ENCODE data around the gene PRKAG1. TPM values are rescaled to one million over a fixed set of nuclear protein-coding genes. Genes with fewer than 3 reads are reported as not detected.

The PRKAG1 gene
- polyA plus RNA-seq, 1 donor from 2014 or later, result 71.0 TPM

DNA sequence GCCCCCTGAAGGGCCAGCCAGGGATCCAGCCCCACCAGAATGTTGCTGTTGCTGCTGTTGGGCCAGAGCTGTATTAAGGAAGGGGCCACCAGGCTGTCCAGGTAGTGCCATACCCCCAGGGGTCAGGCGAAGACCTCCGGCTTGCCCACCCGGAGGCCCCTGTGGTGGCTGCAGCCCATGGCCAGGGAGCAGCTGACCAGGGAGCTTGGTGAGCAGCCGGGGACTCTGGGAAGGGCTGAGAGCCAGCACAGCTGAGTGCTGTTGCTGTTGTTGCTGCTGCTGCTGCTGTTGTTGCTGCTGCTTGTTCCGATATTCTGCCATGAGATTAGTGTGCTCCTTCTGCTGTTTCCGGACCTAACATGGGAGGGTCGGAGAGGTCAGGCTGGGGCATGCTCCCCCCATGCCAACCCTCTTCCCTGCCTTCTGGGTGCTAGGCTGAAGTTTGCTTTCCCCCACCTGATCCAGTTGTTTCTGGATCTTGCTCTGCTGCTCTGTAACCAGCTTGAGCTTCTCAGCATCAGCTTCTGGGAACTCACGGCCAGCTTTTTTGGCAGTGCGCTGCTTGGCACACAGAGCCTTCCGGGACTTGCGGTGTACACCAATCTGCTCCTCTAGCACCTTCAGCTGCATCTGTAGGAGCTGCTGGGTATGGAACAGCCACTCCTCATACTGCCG, 15.2 kb upstream of the PRKAG1 start:
- no peaks in the 10 kb centered on the region for H3K9me3 ChIP-seq (ENCODE audit: low read length)
- H3K9ac ChIP-seq (ENCODE audit: low read length), result no peak overlapping the region
- H3K4me3 ChIP-seq (ENCODE audit: low read length), result no peak overlapping the region
- H3K27ac ChIP-seq (ENCODE audit: low read length), result no peak overlapping the region
- H3F3A ChIP-seq (ENCODE audit: insufficient read depth, low read length, poor library complexity, severe bottlenecking), result no peaks in the 10 kb centered on the region
- H4K20me1 ChIP-seq (ENCODE audit: insufficient read depth), result no peaks in the 10 kb centered on the region
- H3K27me3 ChIP-seq (ENCODE audit: insufficient read depth, low read depth, low read length), result no peaks in the 10 kb centered on the region
- no peak for TF ChIP-seq POLR2AphosphoS5 (IDR thresholded peaks at IDR 0.05)
- TF ChIP-seq, protein P1, sequence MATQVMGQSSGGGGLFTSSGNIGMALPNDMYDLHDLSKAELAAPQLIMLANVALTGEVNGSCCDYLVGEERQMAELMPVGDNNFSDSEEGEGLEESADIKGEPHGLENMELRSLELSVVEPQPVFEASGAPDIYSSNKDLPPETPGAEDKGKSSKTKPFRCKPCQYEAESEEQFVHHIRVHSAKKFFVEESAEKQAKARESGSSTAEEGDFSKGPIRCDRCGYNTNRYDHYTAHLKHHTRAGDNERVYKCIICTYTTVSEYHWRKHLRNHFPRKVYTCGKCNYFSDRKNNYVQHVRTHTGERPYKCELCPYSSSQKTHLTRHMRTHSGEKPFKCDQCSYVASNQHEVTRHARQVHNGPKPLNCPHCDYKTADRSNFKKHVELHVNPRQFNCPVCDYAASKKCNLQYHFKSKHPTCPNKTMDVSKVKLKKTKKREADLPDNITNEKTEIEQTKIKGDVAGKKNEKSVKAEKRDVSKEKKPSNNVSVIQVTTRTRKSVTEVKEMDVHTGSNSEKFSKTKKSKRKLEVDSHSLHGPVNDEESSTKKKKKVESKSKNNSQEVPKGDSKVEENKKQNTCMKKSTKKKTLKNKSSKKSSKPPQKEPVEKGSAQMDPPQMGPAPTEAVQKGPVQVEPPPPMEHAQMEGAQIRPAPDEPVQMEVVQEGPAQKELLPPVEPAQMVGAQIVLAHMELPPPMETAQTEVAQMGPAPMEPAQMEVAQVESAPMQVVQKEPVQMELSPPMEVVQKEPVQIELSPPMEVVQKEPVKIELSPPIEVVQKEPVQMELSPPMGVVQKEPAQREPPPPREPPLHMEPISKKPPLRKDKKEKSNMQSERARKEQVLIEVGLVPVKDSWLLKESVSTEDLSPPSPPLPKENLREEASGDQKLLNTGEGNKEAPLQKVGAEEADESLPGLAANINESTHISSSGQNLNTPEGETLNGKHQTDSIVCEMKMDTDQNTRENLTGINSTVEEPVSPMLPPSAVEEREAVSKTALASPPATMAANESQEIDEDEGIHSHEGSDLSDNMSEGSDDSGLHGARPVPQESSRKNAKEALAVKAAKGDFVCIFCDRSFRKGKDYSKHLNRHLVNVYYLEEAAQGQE (IDR thresholded peaks at IDR 0.05; ENCODE audit: borderline replicate concordance), result no peak
- no peak for TF ChIP-seq MXI1 (conservative IDR thresholded peaks at IDR 0.05; ENCODE audit: poor library complexity, severe bottlenecking)
- TF ChIP-seq, protein P2, sequence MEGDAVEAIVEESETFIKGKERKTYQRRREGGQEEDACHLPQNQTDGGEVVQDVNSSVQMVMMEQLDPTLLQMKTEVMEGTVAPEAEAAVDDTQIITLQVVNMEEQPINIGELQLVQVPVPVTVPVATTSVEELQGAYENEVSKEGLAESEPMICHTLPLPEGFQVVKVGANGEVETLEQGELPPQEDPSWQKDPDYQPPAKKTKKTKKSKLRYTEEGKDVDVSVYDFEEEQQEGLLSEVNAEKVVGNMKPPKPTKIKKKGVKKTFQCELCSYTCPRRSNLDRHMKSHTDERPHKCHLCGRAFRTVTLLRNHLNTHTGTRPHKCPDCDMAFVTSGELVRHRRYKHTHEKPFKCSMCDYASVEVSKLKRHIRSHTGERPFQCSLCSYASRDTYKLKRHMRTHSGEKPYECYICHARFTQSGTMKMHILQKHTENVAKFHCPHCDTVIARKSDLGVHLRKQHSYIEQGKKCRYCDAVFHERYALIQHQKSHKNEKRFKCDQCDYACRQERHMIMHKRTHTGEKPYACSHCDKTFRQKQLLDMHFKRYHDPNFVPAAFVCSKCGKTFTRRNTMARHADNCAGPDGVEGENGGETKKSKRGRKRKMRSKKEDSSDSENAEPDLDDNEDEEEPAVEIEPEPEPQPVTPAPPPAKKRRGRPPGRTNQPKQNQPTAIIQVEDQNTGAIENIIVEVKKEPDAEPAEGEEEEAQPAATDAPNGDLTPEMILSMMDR (IDR thresholded peaks at IDR 0.05; ENCODE audit: poor library complexity, severe bottlenecking), result no peak
- TF ChIP-seq EP300 (conservative IDR thresholded peaks at IDR 0.05; ENCODE audit: poor library complexity, severe bottlenecking), result no peak
- no peak for TF ChIP-seq EZH2 (IDR thresholded peaks at IDR 0.05; ENCODE audit: borderline replicate concordance, insufficient read depth, low read length, poor library complexity, severe bottlenecking)
- no peak for TF ChIP-seq RAD21 (conservative IDR thresholded peaks at IDR 0.05)
- TF ChIP-seq TAF1 (IDR thresholded peaks at IDR 0.05; ENCODE audit: low read depth), result no peak
- no peak for TF ChIP-seq SMC3 (conservative IDR thresholded peaks at IDR 0.05; ENCODE audit: poor library complexity)
- no peaks in the 10 kb centered on the region for H3K36me3 ChIP-seq (ENCODE audit: insufficient read depth, low read length)
- H3K4me2 ChIP-seq (ENCODE audit: low read length), result no peak overlapping the region
- no peaks in the 10 kb centered on the region for H3K9me2 ChIP-seq (ENCODE audit: insufficient read depth, low read length)
- no peaks in the 10 kb centered on the region for H3K79me2 ChIP-seq (replicated peaks; ENCODE audit: insufficient read depth, low read length)
- no peak overlapping the region for H2AFZ ChIP-seq (ENCODE audit: low read depth, low read length)

DNA sequence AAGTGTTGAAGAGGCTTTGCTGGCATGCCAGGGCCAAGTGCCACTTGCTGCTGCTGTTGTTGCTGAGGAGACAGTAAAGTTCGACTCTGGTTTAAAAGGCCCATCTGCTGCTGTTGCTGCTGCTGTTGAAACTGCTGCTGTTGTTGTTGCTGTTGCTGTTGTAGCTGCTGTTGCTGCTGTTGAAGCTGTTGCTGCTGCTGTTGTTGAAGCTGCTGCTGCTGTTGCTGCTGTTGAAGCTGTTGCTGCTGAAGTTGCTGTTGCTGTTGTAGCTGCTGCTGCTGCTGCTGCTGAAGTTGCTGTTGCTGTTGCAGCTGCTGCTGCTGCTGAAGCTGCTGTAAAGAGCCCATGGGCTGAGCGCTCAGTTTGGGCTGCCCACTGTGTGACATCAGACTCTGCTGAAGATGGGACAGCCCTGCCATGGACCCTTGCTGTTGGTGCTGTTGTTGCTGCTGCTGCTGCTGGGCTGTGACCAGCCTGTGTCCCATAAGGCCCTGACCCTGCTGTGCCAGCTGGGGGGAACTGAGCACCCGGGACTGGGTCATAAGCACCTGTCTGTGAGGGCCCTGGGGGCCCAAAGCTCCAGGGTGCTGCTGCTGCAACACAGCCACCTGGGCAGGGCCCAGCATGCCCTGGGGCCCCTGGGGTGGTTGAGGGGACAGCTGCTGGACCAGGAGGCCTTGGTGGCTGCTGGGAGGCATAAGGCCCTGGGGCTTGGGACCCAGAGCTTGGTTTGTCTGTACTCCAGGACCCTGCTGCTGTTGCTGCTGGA, 14.3 kb upstream of the PRKAG1 start:
- Histone ChIP-seq H4K20me1 (ENCODE audit: insufficient read depth) (no peaks in the 10 kb centered on the region), H3K27ac (ENCODE audit: low read length) (no peak overlapping the region), H3K79me2 (replicated peaks; ENCODE audit: insufficient read depth, low read length) (no peaks in the 10 kb centered on the region), H3K9me3 (ENCODE audit: low read length) (no peaks in the 10 kb centered on the region), H3K27me3 (ENCODE audit: insufficient read depth, low read depth, low read length) (no peaks in the 10 kb centered on the region), H3K4me3 (ENCODE audit: low read length) (no peak overlapping the region), H3K4me2 (ENCODE audit: low read length) (no peak overlapping the region), H3K9me2 (ENCODE audit: insufficient read depth, low read length) (no peaks in the 10 kb centered on the region), H3K9ac (ENCODE audit: low read length) (no peak overlapping the region), H3K36me3 (ENCODE audit: insufficient read depth, low read length) (no peaks in the 10 kb centered on the region), H2AFZ (ENCODE audit: low read depth, low read length) (no peak overlapping the region), H3F3A (ENCODE audit: insufficient read depth, low read length, poor library complexity, severe bottlenecking) (no peaks in the 10 kb centered on the region)
- TF ChIP-seq, protein P1 (IDR thresholded peaks at IDR 0.05; ENCODE audit: borderline replicate concordance), result no peak
- TF ChIP-seq POLR2AphosphoS5 (IDR thresholded peaks at IDR 0.05) (no peak), MXI1 (conservative IDR thresholded peaks at IDR 0.05; ENCODE audit: poor library complexity, severe bottlenecking) (no peak), TAF1 (IDR thresholded peaks at IDR 0.05; ENCODE audit: low read depth) (no peak), SMC3 (conservative IDR thresholded peaks at IDR 0.05; ENCODE audit: poor library complexity) (no peak), EP300 (conservative IDR thresholded peaks at IDR 0.05; ENCODE audit: poor library complexity, severe bottlenecking) (no peak), RAD21 (conservative IDR thresholded peaks at IDR 0.05) (no peak), EZH2 (IDR thresholded peaks at IDR 0.05; ENCODE audit: borderline replicate concordance, insufficient read depth, low read length, poor library complexity, severe bottlenecking) (no peak)
- TF ChIP-seq, protein P2 (IDR thresholded peaks at IDR 0.05; ENCODE audit: poor library complexity, severe bottlenecking), result no peak
